K562 (cell line): ENCODE results near the gene TAAR5. TPM values are rescaled to one million over a fixed set of nuclear protein-coding genes. Genes with fewer than 3 reads are reported as not detected.

Experiments used
- ATAC-seq: fragments of 200-7000 bp; cut with Tn5 transposase; 3 replicates; pipeline ENCODE4 v1.9.1; 2020; ENCODE audit warnings: moderate library complexity
- BruUV-seq: library from RNA; stranded (reverse); fragments of 400-500 nt; replicated peaks from 2 replicates; lab custom pipeline; 2021; lab: Mats Ljungman, UMichigan
- CTCF ChIA-PET: fragments of 300-600 bp; formaldehyde crosslinking; extraction: SDS; loops from one replicate; lab custom pipeline; 2021; ENCODE audit warnings: low intra/inter-chr PET ratio; lab: Yijun Ruan, JAX
- POLR2A ChIA-PET: fragments of 300-600, 350-650 bp; sonication (Branson Sonifier 250); formaldehyde crosslinking; extraction: SDS; loops from one replicate; lab custom pipeline; 2021; ENCODE audit warnings: antibody characterized with exemption, inconsistent platforms; lab: Yijun Ruan, JAX
- DNase-seq, 4 experiments: peaks; one replicate each; pipeline versions ENCODE4 v3.0.0 to v3.0.0-alpha.2; 2011 to 2018; ENCODE audit warnings: low spot score in 3 of 4, mixed read lengths in 3 of 4; ENCODE audit errors: extremely low read depth in 1 of 4
- FAIRE-seq: peaks from 2 replicates; lab custom pipeline; 2011; peaks lifted over from hg19 to GRCh38; lab: Jason Lieb, UNC
- H2AFZ ChIP-seq: 2 replicates; pipeline ENCODE4 v1.6.0; 2011; ENCODE audit warnings: low read depth, low read length, control low read depth, inconsistent platforms
- H3K27ac ChIP-seq: fragments of 200-600 bp; 3 replicates; pipeline ENCODE4 v1.8.0; 2011; ENCODE audit warnings: low read depth, mild to moderate bottlenecking, control low read depth, inconsistent platforms, low read length, moderate library complexity, mixed read lengths; ENCODE audit errors: extremely low read depth
- H3K27me3 ChIP-seq, 2 experiments: fragments of 300-600 bp in 1 of 2; 2 replicates in 1 of 2; 3 replicates in 1 of 2; pipeline versions ENCODE4 v1.6.0 to v1.8.0; 2011; ENCODE audit warnings: inconsistent platforms in 2 of 2, low read length in 2 of 2, mild to moderate bottlenecking in 1 of 2, mixed read lengths in 1 of 2, moderate library complexity in 1 of 2; ENCODE audit not compliant: control insufficient read depth in 2 of 2, insufficient read depth in 2 of 2
- H3K36me3 ChIP-seq: fragments of 300-600 bp; 3 replicates; pipeline ENCODE4 v1.8.0; 2011; ENCODE audit warnings: mild to moderate bottlenecking, low read length, inconsistent platforms; ENCODE audit not compliant: control insufficient read depth, insufficient read depth
- H3K4me1 ChIP-seq, 2 experiments: fragments of 200-600 bp in 1 of 2; replicated peaks in 1 of 2; 2 replicates in 1 of 2; 3 replicates in 1 of 2; pipeline versions ENCODE4 v1.5.1 to v1.8.0; 2011; ENCODE audit warnings: inconsistent platforms in 2 of 2, low read length in 2 of 2, mild to moderate bottlenecking in 1 of 2, mixed read lengths in 1 of 2, moderate library complexity in 1 of 2; ENCODE audit not compliant: control insufficient read depth in 2 of 2, insufficient read depth in 2 of 2
- H3K4me2 ChIP-seq: 2 replicates; pipeline ENCODE4 v1.6.1; 2011; ENCODE audit warnings: low read length, control low read depth, inconsistent platforms, mixed read lengths; ENCODE audit not compliant: insufficient read depth
- H3K4me3 ChIP-seq: fragments of 200-600 bp; sonication (generic), shearing (Covaris generic); 2 replicates; pipeline ENCODE4 v1.5.1; 2016; ENCODE audit warnings: control low read depth, inconsistent platforms
- H3K79me2 ChIP-seq: fragments of 200-600 bp; 3 replicates; pipeline ENCODE4 v1.8.0; 2011; ENCODE audit warnings: low read length, inconsistent platforms; ENCODE audit not compliant: control insufficient read depth, insufficient read depth
- H3K9ac ChIP-seq, 2 experiments: 2 replicates each; pipeline versions ENCODE4 v1.6.0 to v1.6.1; 2011; ENCODE audit warnings: low read depth in 2 of 2, low read length in 2 of 2, control low read depth in 1 of 2, inconsistent platforms in 1 of 2, mild to moderate bottlenecking in 1 of 2, mixed read lengths in 1 of 2; ENCODE audit not compliant: insufficient read depth in 1 of 2
- H3K9me1 ChIP-seq: one replicate; pipeline ENCODE4 v1.6.0; 2011; ENCODE audit warnings: inconsistent platforms, mild to moderate bottlenecking, low read length, moderate library complexity; ENCODE audit not compliant: control insufficient read depth, insufficient read depth
- H3K9me3 ChIP-seq: replicated peaks from 2 replicates; pipeline ENCODE4 v1.5.1; 2011; ENCODE audit warnings: low read depth, low read length, inconsistent platforms; ENCODE audit not compliant: control insufficient read depth, insufficient read depth
- H4K20me1 ChIP-seq: replicated peaks from 2 replicates; pipeline ENCODE4 v1.6.1; 2011; ENCODE audit warnings: low read length, inconsistent platforms, mixed read lengths; ENCODE audit not compliant: control insufficient read depth, insufficient read depth
- CSDE1 ChIP-seq, 2 experiments: fragments of 450-650 bp; IDR thresholded peaks; 2 replicates each; pipeline ENCODE4 v1.6.1; 2016; ENCODE audit warnings: mild to moderate bottlenecking in 1 of 2
- DDX20 ChIP-seq: fragments of 450-650 bp; IDR thresholded peaks from 2 replicates; pipeline ENCODE4 v1.6.1; 2016; ENCODE audit warnings: missing genetic modification characterization, low read depth, mild to moderate bottlenecking, missing compliant biosample characterization, moderate library complexity
- MTA1 ChIP-seq: fragments of 450-650 bp; IDR thresholded peaks from 2 replicates; pipeline ENCODE4 v1.6.1; 2017; ENCODE audit warnings: borderline replicate concordance
- NFATC3 ChIP-seq: fragments of 450-650 bp; IDR thresholded peaks from 2 replicates; pipeline ENCODE4 v1.6.1; 2017; ENCODE audit warnings: mild to moderate bottlenecking
- PHTF2 ChIP-seq: fragments of 250-450 bp; sonication (Bioruptor Pico); IDR thresholded peaks from 2 replicates; pipeline ENCODE4 v1.5.0; 2021; ENCODE audit warnings: mild to moderate bottlenecking
- PRDM10 ChIP-seq: fragments of 450-650 bp; IDR thresholded peaks from 2 replicates; pipeline ENCODE4 v1.6.1; 2018; ENCODE audit not compliant: partially characterized antibody
- RBM34 ChIP-seq: fragments of 200-400 bp; formaldehyde crosslinking; IDR thresholded peaks from 2 replicates; pipeline ENCODE4 v1.6.1; 2018; ENCODE audit warnings: low read length, borderline replicate concordance; ENCODE audit not compliant: insufficient read depth
- SMAD1 ChIP-seq: fragments of 150-350 bp; IDR thresholded peaks from 2 replicates; pipeline ENCODE4 v1.6.1; 2014; ENCODE audit warnings: low read length, low read depth; ENCODE audit not compliant: partially characterized antibody
- XRCC5 ChIP-seq: fragments of 200-400 bp; formaldehyde crosslinking; IDR thresholded peaks from 2 replicates; pipeline ENCODE4 v1.6.1; 2017; ENCODE audit warnings: low read depth, mild to moderate bottlenecking, low read length
- ZNF143 ChIP-seq: sonication (generic); formaldehyde crosslinking; IDR thresholded peaks from 2 replicates; pipeline ENCODE4 v1.9.0; 2022; ENCODE audit warnings: mild to moderate bottlenecking, missing genetic modification reagents
- ZNF184 ChIP-seq: sonication (generic); formaldehyde crosslinking; IDR thresholded peaks from 2 replicates; pipeline ENCODE4 v1.5.0; 2020; ENCODE audit warnings: missing genetic modification reagents
- ZNF644 ChIP-seq: fragments of 200-800 bp; sonication (Bioruptor generic); IDR thresholded peaks from 2 replicates; pipeline ENCODE4 v1.6.1; 2016; ENCODE audit warnings: low read depth, missing genetic modification characterization, missing compliant biosample characterization
- WGBS: fragments of 100-300 bp; shearing (Covaris generic); methylation state at CpG from one replicate; pipeline ENCODE4 v1.1.6; 2016; ENCODE audit warnings: low coverage, mixed read lengths; ENCODE audit not compliant: insufficient coverage; ENCODE audit errors: missing lambda C conversion rate; 5-methylcytosine and 5-hydroxymethylcytosine counted together
- in situ Hi-C: fragments of 300-500 bp; cut with MboI; formaldehyde crosslinking; loops from 4 replicates; pipeline ENCODE4 v1.15.0; 2018; ENCODE audit warnings: inconsistent platforms, mixed read lengths
- intact Hi-C: fragments of 100-400 bp; cut with micrococcal nuclease; formaldehyde crosslinking; loops from 2 replicates; pipeline ENCODE4 v1.14.2; 2022
- polyA plus RNA-seq, 8 experiments: library from polyadenylated mRNA; depleted of rRNA in 4 of 8; stranded (reverse) in 5 of 8; unstranded in 3 of 8; fragments of >200 nt; fragmentation: Nextera tagmentation in 2 of 8; fragmentation: Illumina TruSeq in 1 of 8; extraction: Ambion mirVana in 2 of 8; extraction: Trizol in 1 of 8; gene quantifications; 2 replicates each; pipeline versions ENCODE4 v1.2.1 to v1.2.3, GENCODE V29; 2011 to 2014; ENCODE audit warnings: inconsistent platforms in 1 of 8, missing spikeins in 1 of 8
- total RNA-seq, 7 experiments: library from RNA; depleted of rRNA in 6 of 7; stranded (reverse); fragments of >200 nt in 6 of 7; fragmentation: Illumina TruSeq in 2 of 7; extraction: Trizol in 2 of 7; gene quantifications; 2 replicates each; pipeline versions ENCODE4 v1.2.1 to v1.2.3, GENCODE V29; 2011 to 2021; ENCODE audit warnings: low replicate concordance in 1 of 7
- TF ChIP-seq, protein P1 (sequence below): fragments of 250-450 bp; sonication (Bioruptor Pico); IDR thresholded peaks from 2 replicates; pipeline ENCODE4 v1.5.0; 2020; ENCODE audit warnings: mild to moderate bottlenecking

TAAR5 gene
- total and polyA plus RNA-seq, 9 of the 15 experiments (the other 6 are each of a cell fraction or from before 2014, with no cell fraction given): not detected

DNA sequence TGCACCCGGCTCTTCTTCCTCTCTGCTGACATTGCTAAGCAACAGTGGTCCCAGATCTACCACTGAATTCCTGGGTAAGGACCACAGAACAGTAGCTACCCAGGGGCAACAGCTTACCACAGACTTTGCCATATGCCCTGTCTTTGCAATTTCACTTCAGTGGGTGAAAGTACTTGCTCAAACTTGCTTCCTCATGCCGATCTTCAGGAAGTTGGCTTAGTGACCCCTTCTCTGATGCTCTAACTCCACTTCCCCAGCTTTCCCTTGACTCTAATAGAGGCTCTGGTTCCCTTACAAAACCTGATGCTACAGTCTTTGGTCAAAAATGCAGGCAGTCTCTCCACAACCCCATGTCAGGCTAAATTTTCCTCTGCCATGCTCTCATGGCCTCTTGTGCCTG, 3.3 kb upstream of the TAAR5 start:
- TF ChIP-seq ZNF143 (CRISPR knock-in tag) (no peak), XRCC5 (no peak), DDX20 (tag) (no peak)
- TF ChIP-seq, all 486 proteins: peak for 0
- in situ Hi-C loops (no loop called here), intact Hi-C loops (no loop called here)
- no peaks in the 10 kb centered on the region for H3K9me3 ChIP-seq
- H4K20me1 ChIP-seq: no peaks in the 10 kb centered on the region
- no TSS peak for BruUV-seq
- H3K79me2 ChIP-seq: no peaks in the 10 kb centered on the region
- no peak overlapping the region for H3K9ac ChIP-seq
- no peak overlapping the region for H3K27ac ChIP-seq
- POLR2A ChIA-PET: interaction anchor here (0.7 kb wide), 1 partner anchor 16 kb away, joined by 3 read pairs; no protein-coding TSS in a partner anchor
- 6% methylated on average over 2 of the region's 2 CpGs for WGBS
- FAIRE-seq: no peak
- ATAC-seq: no peak
- no peaks in the 10 kb centered on the region for H3K27me3 ChIP-seq
- CTCF ChIA-PET: no interaction called here
- H3K36me3 ChIP-seq: no peaks in the 10 kb centered on the region
- H2AFZ ChIP-seq: no peak overlapping the region
- H3K4me3 ChIP-seq: no peak overlapping the region
- no peak for DNase-seq
- no peaks in the 10 kb centered on the region for H3K4me1 ChIP-seq
- H3K9me1 ChIP-seq: no peaks in the 10 kb centered on the region
- H3K4me2 ChIP-seq: no peak overlapping the region

DNA sequence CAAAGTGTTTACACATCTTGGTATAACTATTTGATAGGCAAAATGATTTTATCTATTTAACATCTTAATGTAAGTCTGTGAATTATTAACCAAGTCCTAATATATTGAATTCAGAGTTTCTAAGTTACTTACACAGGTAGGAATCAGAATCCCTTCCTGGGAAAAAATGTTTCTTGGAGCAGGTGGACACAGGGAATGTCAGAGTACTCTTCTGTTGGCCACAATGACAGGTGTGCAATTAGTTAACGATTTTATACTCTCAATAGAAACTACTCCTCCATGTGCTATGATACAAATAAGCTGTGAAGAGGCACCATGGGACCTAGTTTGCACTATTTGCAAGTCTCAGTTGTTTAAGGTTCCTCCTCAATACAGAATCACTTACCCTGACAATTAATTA, 821 bp upstream of the TAAR5 start:
- no peaks in the 10 kb centered on the region for H4K20me1 ChIP-seq
- CTCF ChIA-PET: no interaction called here
- no peak overlapping the region for H3K4me3 ChIP-seq
- no peak overlapping the region for H2AFZ ChIP-seq
- no peak overlapping the region for H3K4me2 ChIP-seq
- DNase-seq (no peak), ATAC-seq (no peak), FAIRE-seq (no peak)
- H3K4me1 ChIP-seq: no peaks in the 10 kb centered on the region
- BruUV-seq: no TSS peak
- no peak overlapping the region for H3K27ac ChIP-seq
- 0% methylated on average over 1 of the region's 1 CpG for WGBS
- no peaks in the 10 kb centered on the region for H3K9me1 ChIP-seq
- H3K36me3 ChIP-seq: no peaks in the 10 kb centered on the region
- POLR2A ChIA-PET: no interaction called here
- no peak for TF ChIP-seq ZNF184 (CRISPR knock-in tag)
- no peak for TF ChIP-seq ZNF644 (tag)
- no peak for TF ChIP-seq PHTF2 (CRISPR knock-in tag)
- TF ChIP-seq SMAD1: no peak
- TF ChIP-seq, protein P1, sequence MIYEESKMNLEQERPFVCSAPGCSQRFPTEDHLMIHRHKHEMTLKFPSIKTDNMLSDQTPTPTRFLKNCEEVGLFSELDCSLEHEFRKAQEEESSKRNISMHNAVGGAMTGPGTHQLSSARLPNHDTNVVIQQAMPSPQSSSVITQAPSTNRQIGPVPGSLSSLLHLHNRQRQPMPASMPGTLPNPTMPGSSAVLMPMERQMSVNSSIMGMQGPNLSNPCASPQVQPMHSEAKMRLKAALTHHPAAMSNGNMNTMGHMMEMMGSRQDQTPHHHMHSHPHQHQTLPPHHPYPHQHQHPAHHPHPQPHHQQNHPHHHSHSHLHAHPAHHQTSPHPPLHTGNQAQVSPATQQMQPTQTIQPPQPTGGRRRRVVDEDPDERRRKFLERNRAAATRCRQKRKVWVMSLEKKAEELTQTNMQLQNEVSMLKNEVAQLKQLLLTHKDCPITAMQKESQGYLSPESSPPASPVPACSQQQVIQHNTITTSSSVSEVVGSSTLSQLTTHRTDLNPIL (CRISPR knock-in tag): no peak
- no peak for TF ChIP-seq CSDE1 (IDR thresholded peaks at IDR 0.05)
- no peak for TF ChIP-seq PRDM10
- no peak for TF ChIP-seq NFATC3
- no peak for TF ChIP-seq RBM34
- no peak for TF ChIP-seq MTA1
- intact Hi-C loops (no loop called here), in situ Hi-C loops (no loop called here)
- H3K9me3 ChIP-seq: no peaks in the 10 kb centered on the region
- no peaks in the 10 kb centered on the region for H3K79me2 ChIP-seq
- no peaks in the 10 kb centered on the region for H3K27me3 ChIP-seq
- H3K9ac ChIP-seq: no peak overlapping the region
